Suppressor macrophage (primary cell): ENCODE measurements around the gene MRPL55.

Experiments
- DNase-seq, 4 experiments: peaks; one replicate each; pipeline ENCODE4 v3.0.0-alpha.2; 2020 to 2022
- total RNA-seq, 17 experiments: gene quantifications; one replicate each; lab custom pipeline; 2026; ENCODE audit warnings: mixed read lengths in 6 of 17, inconsistent platforms in 3 of 17; lab: John Stamatoyannopoulos, UW

Gene MRPL55
- total RNA-seq: 3.3 to 23.9 (median 11.8) reads per million in 17 experiments

DNA sequence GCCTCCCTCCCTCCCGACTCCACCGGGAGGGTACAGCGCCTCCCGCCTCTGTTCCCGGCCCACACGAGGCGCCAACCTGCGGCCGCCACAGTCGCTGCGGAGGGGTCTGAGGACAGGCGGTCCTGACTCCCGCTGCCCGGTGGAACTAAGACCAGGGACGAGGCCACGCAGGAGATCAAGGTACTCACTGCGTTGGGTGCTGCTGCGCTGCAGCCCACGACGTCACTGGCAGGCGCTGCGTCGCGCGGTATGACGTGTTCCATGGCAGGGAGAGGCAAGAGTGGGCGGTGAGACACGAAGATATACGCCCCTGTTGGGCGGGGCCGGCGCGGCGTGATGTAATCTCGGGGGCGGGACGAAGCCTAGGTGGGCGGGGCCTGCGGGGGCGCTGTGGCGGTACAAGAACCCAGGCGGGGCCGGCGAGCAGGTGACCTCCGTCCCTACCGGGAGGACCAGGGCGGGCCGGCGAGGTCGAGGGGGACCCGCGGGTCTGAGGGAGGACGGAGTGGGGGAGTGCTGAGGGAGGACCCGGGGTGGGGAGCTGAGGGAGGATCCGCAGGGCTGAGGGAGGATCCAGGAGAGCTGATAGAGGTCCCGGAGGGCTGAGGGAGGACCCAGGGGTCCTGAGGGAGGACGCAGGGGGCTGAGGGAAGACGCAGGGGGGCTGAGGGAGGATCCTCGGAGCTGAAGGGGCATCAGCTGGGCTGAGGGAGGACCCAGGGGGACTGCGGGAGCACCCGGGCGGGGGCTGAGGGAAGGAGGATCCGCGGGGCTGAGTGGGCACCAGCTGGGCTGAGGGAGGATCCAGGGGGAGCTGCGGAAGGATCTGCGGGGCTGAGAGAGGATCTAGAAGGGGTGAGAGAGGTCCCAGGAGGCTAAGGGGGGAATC is at the start of gene MRPL55:
MRPL55 (minus strand) TSS at position 227 of the 889 bp plus-strand sequence. CDS start 1,039 bp downstream, outside the sequence.
- peak; percentile 98 to 99 (median 99) for DNase-seq

DNA sequence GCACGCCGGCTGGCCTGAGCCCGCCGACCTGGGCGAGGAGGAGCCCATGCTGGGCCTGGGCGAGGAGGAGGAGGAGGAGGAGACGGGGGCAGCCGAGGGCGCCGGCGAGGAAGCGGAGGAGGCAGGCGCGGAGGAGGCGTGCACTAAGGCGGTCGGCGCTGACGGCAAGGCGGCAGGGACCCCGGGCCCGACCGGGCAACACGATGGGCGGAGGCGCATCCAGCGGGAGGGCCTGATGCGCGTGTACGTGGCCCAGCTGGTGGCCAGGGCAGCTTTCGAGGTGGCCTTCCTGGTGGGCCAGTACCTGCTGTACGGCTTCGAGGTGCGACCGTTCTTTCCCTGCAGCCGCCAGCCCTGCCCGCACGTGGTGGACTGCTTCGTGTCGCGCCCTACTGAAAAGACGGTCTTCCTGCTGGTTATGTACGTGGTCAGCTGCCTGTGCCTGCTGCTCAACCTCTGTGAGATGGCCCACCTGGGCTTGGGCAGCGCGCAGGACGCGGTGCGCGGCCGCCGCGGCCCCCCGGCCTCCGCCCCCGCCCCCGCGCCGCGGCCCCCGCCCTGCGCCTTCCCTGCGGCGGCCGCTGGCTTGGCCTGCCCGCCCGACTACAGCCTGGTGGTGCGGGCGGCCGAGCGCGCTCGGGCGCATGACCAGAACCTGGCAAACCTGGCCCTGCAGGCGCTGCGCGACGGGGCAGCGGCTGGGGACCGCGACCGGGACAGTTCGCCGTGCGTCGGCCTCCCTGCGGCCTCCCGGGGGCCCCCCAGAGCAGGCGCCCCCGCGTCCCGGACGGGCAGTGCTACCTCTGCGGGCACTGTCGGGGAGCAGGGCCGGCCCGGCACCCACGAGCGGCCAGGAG is 49.3 kb upstream of the MRPL55 start:
- no peak for DNase-seq

DNA sequence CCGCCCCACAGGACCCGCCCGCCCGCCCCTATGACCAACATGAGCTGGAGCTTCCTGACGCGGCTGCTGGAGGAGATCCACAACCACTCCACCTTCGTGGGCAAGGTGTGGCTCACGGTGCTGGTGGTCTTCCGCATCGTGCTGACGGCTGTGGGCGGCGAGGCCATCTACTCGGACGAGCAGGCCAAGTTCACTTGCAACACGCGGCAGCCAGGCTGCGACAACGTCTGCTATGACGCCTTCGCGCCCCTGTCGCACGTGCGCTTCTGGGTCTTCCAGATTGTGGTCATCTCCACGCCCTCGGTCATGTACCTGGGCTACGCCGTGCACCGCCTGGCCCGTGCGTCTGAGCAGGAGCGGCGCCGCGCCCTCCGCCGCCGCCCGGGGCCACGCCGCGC is 48.6 kb upstream of the MRPL55 start:
- DNase-seq: no peak

DNA sequence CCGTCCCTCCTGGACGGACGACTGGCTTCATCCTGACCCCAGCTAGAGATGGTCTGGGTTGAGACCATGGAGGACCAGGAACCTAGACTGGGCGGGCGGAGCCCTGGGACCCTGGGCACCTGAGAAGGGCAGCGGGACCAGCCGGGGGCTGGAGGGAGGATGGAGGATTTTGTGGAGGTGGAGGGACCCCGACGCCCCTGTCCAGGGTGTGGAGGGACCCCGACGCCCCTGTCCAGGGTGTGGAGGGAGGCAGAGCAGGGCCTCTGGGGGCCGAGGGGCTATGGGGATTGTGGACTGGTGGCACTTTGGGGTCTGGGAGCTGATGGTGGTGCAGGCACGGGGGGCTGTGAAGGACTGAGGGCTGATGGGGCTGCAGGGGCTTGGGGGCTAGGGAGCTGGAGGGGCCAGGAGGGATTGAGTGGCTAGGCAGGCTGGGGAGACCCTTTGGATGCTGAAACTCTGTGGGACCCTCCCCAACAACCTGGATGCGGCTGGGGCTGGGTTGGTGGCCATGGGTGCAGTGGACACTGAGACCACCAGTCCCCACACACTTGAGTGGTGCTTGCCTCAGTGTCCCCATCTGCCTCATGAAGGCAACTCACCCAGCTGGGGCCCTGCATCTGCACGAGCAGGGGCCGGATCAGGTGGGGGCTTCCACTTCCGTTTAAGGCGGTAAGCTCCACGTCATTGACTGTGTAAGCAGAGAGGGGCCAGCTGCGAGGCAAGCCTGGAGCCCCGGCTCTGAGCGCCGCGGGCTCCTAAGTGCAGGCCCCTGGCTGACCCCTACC is 48.0 kb upstream of the MRPL55 start:
- DNase-seq: no peak

DNA sequence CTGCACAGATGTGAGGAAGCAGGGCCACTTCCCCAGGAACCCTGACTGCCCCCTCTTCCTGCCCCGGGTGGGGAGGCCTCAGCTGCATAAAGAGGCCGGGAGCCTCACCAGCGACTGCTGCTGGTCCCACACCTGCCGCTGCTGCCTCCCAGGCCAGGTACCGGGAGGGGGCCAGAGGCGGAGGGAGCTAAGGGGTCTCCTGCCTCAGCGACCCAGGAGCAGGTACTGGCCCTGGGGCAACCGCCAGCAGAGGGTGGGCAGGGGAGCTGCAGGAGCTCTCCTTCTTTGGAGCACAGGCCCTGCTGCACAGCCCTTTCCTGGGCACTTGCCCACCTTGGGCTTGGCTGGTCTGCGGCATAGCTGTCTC is 47.4 kb upstream of the MRPL55 start:
- DNase-seq: no peak

DNA sequence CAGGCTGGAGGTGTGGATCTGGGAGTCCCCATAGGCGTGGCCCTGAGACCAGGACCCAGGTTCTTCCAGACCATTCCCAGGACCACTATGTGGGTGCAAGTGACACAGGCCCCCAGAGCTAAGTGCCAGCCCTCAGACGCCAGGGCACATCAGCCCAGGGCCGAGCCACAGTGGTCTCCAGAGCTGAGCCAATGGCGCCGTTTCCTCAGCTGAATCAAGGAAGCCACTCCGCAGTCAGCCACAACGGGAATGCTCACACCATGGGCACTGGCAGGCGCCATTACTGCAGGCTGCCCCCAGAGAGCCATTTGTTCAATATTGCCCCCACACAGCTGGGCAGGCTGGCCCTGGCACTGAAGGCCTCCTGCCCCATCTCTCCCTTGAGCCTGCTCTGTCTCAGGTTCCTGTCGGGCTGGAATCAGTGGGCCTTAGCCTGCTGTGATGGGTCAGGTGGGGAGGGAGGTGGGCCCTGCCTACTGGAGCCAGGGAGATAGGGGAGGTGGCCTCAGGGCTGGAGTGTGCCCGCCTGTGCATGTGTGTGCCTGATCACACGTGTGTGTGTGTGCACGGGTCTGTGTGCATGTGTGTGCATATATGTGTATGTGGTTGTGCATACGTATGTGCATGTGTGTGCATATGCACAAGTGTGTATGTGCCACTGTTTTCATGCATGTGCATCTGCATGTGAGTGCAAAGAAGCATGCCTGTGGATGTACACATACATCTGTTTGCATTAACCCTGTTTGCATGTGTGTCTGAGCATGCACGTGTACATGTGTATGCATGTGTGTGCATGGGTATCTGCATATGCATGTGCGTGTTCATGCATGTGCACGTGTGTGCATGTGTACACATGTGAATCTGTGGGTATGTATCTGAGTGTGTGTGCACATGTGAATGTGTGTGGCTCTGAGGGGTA is 46.8 kb upstream of the MRPL55 start:
- DNase-seq: no peak

DNA sequence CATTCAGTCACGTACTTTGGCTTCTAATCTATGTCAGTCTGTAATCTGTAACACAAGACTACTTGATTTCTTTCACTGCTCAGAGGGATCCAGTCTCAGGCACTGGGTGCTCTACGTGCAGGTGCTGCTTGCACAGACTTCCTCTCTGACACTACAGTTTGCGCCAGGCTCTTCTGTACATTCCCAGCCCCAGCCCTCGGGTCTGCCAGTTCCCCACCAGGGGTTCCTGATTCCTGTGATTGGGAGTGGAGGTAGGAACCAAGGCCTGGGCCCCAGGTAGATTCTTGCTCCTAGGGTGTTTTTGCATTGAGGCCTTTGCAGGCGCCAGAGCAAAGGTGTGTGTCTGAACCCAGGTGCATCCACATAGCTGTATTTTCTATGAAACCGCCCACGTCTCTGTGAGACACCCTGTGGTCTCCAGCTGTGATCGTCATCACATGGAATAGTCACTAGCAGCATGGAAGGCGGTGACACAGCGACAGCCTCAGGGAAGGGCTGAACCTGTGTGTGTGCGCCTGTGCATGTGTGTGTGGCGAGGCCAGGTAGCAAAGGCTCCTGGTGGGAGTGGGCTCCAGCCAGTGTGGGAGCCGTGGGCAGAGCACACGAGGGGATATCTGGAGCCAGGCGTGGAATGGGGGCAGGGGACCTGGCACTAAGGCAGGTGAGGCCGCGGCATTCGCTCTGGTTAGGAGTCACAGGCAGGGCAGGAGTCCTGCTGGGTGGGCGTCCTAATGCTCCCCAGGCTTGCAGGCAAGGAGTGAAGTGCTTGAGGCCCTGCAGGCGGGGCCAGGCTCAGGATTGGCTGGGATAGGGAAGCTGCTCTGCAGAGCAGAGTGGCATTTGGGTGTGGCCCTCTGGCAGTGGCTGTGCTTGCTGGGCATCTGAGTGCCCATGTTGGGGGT is 45.8 kb upstream of the MRPL55 start:
- no peak for DNase-seq

DNA sequence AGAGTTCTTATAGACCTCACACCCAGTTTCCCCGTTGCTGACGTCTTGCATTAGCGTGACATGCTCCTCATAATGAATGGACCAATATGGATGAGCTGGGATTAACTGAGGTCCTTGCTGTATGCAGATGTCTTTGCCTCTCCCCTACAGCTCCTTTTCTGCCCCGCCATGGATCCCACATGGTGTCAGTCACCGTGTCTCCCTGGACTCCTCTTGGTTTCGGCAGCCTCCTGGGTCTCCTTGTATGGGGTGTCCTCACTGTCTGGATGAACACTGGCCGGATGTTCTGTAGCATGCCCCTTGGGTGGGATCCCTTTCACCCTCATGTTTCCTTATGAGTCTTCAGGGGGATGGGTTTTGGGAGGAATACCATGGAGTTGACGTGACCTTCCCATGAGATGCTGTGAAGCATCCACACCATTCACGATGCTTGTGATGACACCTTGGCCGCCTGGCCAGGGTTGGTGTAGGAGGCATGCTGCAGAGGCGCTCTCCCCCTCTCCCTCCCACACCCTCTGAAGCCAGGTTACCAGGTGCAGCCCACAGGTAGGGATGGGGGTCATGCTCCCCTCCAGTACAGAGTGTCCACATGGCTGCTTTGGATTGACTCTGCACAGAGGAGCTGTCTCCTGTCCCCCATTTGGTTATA is 45.0 kb upstream of the MRPL55 start:
- DNase-seq: no peak

DNA sequence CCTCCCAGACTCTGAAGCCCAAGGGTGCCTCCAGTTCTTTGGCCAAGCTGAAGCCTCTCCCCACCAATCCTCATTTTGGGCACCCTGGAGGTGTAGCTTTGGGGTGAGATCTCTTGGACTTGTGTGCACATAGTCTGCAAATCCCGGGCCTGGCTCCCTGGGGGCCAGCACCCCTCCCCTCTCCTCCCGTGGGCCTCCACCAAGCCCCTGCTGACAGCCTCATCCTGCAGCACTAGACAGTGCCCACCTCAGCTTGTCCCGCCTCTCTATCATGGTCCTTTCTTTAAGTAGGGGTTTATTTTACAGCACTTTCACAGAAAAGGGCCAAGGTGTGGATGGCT is 43.8 kb upstream of the MRPL55 start:
- no peak for DNase-seq

DNA sequence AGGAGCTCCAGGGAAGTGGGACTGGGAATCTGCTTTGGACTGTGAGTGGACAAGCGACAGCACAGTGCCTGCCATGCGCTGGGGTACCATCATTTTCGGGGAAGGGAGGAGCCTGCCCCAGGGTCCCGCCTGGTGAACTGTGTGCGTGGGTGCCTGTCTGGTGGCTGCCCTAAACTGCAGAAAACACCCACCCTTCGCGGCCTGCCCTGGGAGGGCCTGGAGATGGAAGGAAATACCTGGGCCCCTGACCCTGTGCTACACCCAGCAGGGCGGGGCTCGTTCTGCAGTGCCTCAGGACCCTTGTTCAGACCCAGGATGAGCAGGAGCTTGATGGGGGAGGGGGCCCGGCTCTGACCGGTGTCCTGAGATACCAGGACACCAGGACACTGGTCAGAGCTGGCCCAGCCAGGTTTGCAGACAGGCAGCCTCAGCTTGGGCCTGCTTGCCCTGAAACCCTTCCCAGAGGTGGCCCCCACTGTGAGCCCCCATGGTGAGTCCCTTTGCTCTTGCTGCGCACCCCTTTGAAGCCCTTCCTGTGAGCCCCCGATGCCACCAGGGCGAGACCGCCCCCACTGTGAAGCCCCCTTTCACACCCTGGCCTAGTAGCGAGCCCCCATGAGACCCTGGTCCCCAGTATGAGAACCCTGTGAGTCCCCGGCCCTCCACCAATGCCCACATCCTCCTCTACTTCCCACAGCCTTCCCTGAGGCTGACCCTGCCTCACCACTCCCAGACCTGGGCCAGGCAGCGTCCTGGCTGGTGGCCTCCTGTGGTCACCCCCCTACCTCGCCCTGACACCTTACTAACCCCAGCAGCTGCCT is 43.2 kb upstream of the MRPL55 start:
- DNase-seq: no peak

DNA sequence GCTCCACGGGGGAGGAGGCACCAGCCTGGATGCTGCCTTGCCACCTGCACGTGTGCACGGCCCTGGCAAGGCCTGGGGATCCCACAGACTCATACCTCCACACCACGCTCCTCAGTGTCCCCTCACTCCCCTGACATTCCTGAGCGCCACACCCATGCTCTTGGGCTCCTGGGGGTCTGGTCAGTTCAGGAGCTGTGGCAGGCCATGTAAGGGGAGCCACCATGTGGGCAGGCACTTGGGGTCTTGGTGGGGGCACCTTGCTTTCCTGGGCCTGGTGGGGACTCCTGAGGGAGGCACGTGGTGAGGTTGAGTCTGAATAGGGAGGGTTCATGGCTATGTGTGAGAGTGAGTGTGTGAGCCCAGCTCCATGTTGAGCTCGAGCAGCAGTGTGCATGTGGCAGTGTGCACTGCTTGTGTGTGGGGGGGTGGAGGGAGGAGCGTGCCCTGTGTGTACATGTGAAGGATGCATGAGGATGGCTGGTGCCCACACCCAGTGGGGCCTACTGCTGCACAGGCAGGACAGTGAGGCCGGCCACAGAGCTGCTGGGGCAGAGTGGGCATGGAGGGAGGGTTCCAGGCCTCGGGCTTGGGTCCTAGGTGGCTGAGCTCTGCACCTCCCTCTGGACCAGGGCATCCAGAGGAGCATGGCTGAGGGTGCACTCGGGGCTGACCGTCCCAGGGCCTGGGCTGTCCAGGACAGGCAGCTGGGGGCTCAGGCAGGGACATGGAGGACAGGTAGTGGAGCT is 42.3 kb upstream of the MRPL55 start:
- DNase-seq: no peak

DNA sequence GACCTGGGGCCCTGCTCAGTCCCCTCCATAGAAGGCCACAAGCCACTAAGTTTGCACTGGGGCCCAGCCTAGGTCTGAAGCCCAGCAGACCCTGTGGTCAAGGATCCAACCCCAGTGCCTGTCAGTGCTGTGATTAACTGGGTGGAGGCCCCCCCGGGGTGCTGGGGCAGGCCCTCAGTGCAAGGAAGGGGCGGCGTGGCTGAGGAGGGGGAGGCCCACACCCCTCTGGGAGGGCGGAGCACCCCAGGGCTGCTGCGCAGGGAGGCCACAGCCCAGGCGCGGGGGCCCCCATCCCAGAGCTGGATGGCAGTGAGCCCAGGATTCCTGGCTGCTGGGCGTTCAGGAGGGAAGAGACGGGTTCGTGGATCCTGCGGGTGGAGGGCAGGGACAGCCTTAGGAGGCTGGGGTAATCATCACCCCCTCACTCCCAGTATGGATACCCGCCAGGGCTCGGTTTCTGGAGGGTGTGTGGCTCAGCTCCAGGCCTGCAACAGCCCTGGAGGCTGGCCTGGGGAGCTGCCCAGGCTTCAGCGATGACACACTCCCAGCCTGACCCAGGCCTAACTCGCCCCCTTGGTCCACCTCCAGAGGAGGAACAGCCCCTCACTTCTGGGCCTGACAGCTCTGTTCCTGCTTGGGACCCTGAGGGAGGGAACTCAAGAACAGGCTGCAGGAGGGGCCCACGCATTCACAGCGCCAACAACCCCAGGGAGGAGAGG is 41.5 kb upstream of the MRPL55 start:
- no peak for DNase-seq

DNA sequence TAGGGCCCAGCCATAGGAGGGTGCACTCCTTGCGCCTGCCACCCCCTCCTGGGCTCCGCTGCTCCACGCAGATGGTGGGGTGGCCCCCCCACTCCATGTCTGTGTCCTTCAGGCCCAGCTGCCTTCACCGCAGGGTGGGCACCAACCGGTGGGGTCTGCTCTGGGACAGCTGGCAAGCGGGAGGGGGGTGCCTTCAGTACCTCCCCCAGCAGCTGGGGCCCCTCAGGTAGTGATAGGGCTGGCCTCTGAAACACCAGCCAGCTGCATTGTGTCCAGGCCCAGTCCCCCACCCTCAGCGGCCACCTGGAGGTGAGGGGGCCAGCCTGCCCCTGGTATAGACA is 41.0 kb upstream of the MRPL55 start:
- DNase-seq: no peak

DNA sequence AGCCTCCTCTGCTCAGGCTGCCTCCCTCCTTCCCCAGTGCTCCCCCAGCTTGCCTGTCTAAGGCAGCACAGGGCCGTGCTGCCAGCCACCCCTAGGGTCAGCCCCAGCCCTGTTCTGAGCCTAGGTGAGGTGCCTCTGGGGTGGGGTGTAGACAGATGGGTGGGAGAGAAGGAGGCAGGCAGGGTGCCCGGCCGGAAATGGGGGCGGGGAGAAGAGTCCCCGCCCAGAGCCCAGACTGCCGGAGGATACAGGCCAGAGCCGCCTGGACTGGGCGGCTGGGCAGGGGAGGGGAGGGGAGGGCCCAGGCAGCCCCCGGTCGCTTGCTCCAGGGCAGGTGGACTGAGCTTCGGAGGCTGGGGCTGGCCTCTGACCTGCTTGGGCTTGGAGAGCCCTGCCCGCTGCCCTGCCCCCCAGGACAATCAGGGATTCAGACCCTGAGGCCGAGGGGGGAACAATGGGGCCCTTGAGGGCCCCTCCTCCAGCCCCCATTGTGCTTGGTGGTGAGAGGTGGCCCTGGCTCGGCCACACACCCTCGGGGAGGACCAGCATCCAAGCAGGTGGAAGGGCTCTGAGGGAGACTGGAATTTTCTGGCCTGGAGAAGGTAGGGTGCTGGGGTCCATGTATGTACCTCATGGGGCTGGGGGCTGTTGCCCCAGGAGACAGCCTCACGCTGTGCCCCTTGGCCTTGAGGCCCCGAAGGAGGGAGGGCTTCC is 40.5 kb upstream of the MRPL55 start, which contains the start of gene GJC2:
GJC2 (plus strand) TSS at position 525 of the 714 bp plus-strand sequence. CDS start 7,829 bp downstream, outside the sequence.
- DNase-seq: no peak

DNA sequence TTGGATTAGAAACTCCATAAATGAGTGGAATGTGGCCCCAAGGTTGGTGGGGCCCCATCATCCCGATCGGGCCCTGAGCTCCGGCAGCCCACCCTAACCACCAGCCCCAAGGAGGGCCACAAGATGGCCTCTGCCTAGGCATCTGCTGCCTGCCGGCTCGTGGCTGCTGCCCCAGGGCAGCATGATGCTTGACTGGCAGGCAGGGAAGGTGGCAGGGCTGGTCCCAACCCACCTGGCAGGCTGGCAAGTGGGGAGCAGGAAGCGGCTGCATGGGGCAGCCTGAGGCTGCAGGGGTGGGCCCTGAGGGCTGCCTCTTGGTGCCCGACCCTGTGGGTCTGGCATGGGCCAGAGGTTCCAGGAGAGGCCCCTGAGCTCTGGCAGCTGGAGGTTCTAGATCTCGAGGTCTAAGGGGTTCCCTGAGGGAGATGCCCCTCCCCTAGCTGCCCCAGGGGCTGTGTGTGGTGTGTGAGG is 39.9 kb upstream of the MRPL55 start:
- no peak for DNase-seq

DNA sequence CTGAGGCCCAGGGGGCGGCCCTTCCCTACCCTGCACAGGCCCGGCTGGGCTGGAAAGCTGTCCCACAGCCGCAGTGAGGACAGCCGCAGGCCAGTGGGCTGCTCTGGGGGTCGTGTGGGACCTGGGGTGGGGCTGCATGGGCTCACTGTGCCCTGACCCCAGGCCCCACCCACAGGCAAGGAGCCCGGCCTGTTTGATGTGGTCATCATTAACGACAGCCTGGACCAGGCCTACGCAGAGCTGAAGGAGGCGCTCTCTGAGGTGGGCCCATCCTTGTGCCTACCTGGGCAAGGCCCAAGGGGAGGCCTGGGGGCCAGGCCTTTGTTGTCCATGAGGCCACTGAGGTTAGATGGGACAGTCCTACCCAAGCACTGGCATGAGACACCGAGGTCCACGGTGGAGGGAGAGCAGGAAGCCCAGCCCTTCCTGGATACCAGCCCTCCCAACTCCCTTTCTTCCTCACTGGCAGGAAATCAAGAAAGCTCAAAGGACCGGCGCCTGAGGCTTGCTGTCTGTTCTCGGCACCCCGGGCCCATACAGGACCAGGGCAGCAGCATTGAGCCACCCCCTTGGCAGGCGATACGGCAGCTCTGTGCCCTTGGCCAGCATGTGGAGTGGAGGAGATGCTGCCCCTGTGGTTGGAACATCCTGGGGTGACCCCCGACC is 39.2 kb upstream of the MRPL55 start:
- no peak for DNase-seq
